Pancreas (tissue), 10 donors: ENCODE data around the gene NOPCHAP1. TPM values are rescaled to one million over a fixed set of nuclear protein-coding genes. Genes with fewer than 3 reads are reported as not detected.

Experiments
- ATAC-seq, 4 donors: fragments of 200-7000 bp; cut with Tn5 transposase; one replicate each; pipeline versions ENCODE4 v1.8.0 to v1.9.1; 2020; ENCODE audit warnings: mild to moderate bottlenecking in 4 of 4, moderate library complexity in 4 of 4
- DNase-seq, 6 donors: peaks; one replicate each; pipeline ENCODE4 v3.0.0-alpha.2; 2020
- FAIRE-seq: peaks from 2 replicates; lab custom pipeline; 2012; peaks lifted over from hg19 to GRCh38; lab: Jason Lieb, UNC
- H3K27ac ChIP-seq, 4 donors: fragments of 200-600 bp; sonication (generic); 1 replicate in 3 of 4; 2 replicates in 1 of 4; pipeline versions ENCODE4 v1.5.0 to v1.8.0; 2020
- H3K27me3 ChIP-seq, 4 donors: fragments of 200-600 bp; one replicate each; pipeline ENCODE4 v1.8.0; 2021
- H3K36me3 ChIP-seq, 3 donors: fragments of 200-600 bp; sonication (generic) in 1 of 3; one replicate each; pipeline versions ENCODE4 v1.5.0 to v1.8.0; 2020 to 2021
- H3K4me1 ChIP-seq, 3 donors: fragments of 200-600 bp; one replicate each; pipeline ENCODE4 v1.8.0; 2021
- H3K4me3 ChIP-seq, 4 donors: fragments of 200-600 bp; sonication (generic) in 2 of 4; one replicate each; pipeline versions ENCODE4 v1.5.0 to v1.8.0; 2020 to 2021
- H3K9me3 ChIP-seq, 4 donors: fragments of 200-600 bp; one replicate each; pipeline ENCODE4 v1.8.0; 2021
- WGBS, 2 donors: extraction: QIAGEN DNeasy Blood & Tissue Kit; methylation state at CpG; one replicate each; pipeline ENCODE4 v1.1.7; 2013; 5-methylcytosine and 5-hydroxymethylcytosine counted together
- intact Hi-C, 3 donors: fragments of 100-400 bp; cut with DNase I; formaldehyde crosslinking; loops; one replicate each; pipeline versions ENCODE4 v1.11.1 to v1.14.2; 2022
- polyA plus RNA-seq, 2 donors: library from polyadenylated mRNA; stranded (reverse); fragments of 200-250 nt; gene quantifications; one replicate each; pipeline ENCODE4 v1.2.3, GENCODE V29; 2013
- total RNA-seq, 6 donors: library from RNA; stranded (reverse); fragmentation: NEBNext Ultra II Directional in 4 of 6; extraction: Animal tissue kit (Norgen Biotek cat#: 25700) in 4 of 6; gene quantifications; one replicate each; pipeline versions ENCODE4 v1.2.1 to v1.2.4, GENCODE V29; 2021 to 2023
- TF ChIP-seq, protein P1 (sequence below), 4 donors: fragments of 200-600 bp; sonication (generic) in 3 of 4; IDR thresholded peaks; one replicate each; pipeline versions ENCODE4 v1.5.0 to v1.8.0; 2021; ENCODE audit warnings: antibody characterized with exemption in 4 of 4
- donor health status: healthy with polysubstance abuse.
- donor health status: DM: no; HTN: no; CAD: no; lungs with moderate emphysema.
- donor health status: DM: no; HTN: no; CAD: no.
- donor health status: control.
- donor health status: control.
- donor health status: Bipolar disorder and iron deficiency.
- donor health status: DM: yes; HTN: yes; CAD: no.
- donor health status: DM: no; HTN: no; CAD: no.
- donor health status: DM: no; HTN: no; CAD: no.
- donor health status: DM: yes; HTN: yes; CAD: no.

The NOPCHAP1 gene
- total and polyA plus RNA-seq, 8 donors: 7.2 to 21.5 (median 14.3) TPM

DNA sequence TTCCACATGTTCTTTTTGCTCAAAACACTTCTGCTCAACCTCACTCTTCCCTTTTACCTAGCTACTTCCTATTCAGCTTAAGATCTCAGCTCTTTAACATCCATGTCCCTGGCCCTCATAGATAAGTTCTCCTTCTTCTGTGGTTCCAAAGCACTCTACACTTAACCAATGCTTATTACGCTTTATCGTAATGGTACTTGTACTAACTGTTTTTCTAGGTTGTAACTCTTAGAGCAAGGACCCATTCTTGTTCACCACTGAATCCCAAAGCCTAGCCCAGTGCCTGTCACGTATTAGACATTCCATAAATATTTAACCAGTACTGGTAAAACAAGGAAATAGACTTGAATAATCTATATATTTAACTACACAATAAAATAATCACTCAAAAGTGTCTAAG is 33.3 kb upstream of the NOPCHAP1 start:
- FAIRE-seq (no peak), ATAC-seq (peak; percentile 40 to 50 (median 48)), DNase-seq (no peak)
- Histone ChIP-seq H3K4me3 (no peak overlapping the region), H3K27ac (peak overlapping the region; percentile 28 to 76 (median 59)), H3K9me3 (no peaks in the 10 kb centered on the region), H3K27me3 (no peaks in the 10 kb centered on the region), H3K4me1 (peaks cover 16 to 49% (median 39%) of the 10 kb centered on the region in 3 donors), H3K36me3 (no peaks in the 10 kb centered on the region)
- TF ChIP-seq, protein P1, sequence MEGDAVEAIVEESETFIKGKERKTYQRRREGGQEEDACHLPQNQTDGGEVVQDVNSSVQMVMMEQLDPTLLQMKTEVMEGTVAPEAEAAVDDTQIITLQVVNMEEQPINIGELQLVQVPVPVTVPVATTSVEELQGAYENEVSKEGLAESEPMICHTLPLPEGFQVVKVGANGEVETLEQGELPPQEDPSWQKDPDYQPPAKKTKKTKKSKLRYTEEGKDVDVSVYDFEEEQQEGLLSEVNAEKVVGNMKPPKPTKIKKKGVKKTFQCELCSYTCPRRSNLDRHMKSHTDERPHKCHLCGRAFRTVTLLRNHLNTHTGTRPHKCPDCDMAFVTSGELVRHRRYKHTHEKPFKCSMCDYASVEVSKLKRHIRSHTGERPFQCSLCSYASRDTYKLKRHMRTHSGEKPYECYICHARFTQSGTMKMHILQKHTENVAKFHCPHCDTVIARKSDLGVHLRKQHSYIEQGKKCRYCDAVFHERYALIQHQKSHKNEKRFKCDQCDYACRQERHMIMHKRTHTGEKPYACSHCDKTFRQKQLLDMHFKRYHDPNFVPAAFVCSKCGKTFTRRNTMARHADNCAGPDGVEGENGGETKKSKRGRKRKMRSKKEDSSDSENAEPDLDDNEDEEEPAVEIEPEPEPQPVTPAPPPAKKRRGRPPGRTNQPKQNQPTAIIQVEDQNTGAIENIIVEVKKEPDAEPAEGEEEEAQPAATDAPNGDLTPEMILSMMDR (IDR thresholded peaks at IDR 0.05): no peak
- WGBS, 2 donors: 36 to 42% methylated on average over 3 of the region's 3 CpGs
- intact Hi-C loops: no loop called here

DNA sequence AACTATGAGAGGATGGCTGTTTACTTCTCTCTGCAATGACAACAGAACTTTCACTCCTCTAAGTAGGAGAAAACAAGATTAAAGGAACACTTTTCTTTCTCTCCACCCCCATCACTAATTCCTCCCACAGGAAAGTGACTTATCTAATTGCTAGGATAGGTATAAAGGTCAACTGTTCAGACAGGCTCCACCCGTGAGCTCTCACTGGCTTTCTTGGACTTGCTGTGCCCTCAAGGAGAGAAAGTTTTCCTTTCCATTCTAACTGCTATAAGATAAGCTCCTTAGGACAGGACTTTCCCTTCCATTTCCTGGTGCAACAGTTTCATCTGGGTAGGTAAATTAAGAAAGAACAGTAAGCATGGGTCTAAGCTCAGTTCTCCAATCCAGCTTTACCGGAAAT is 32.8 kb upstream of the NOPCHAP1 start:
- Histone ChIP-seq H3K27ac (peak overlapping the region; percentile 46 to 76 (median 62)), H3K4me3 (peak overlapping the region in 1 of 4 donors; percentile 13), H3K36me3 (no peaks in the 10 kb centered on the region), H3K4me1 (peaks cover 16 to 44% (median 39%) of the 10 kb centered on the region in 3 donors), H3K27me3 (no peaks in the 10 kb centered on the region), H3K9me3 (no peaks in the 10 kb centered on the region)
- intact Hi-C loops: no loop called here
- DNase-seq: peak in 1 of 6 donors; percentile 40
- FAIRE-seq: peak; percentile 80
- ATAC-seq: peak in 3 of 4 donors; percentile 31 to 61 (median 49)
- TF ChIP-seq, protein P1 (IDR thresholded peaks at IDR 0.05): no peak
- WGBS, 2 donors: 16 to 24% methylated on average over 2 of the region's 2 CpGs

DNA sequence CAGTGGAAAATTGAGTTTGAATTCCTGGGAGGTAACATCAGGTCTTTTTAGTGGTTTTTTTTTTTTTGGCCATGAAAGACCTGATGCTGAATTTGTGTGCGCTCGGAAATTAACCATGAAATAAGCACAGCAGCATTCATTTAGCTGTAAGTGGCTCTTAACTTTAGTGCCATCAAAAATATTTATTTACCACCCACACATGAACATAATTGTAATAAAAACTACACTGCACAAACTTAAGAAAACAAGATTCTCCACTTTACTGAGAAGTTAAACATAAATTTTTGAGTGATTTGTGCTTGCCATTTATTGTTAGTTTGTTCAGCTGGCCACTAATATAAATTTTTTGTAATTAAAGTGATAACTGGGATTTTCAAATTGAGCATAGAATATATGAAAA is 30.4 kb upstream of the NOPCHAP1 start:
- H3K4me3 ChIP-seq: no peak overlapping the region
- no peaks in the 10 kb centered on the region for H3K9me3 ChIP-seq
- intact Hi-C loops: no loop called here
- H3K4me1 ChIP-seq: peaks cover 26 to 51% (median 49%) of the 10 kb centered on the region in 3 donors
- DNase-seq: no peak
- no peak for FAIRE-seq
- TF ChIP-seq, protein P1 (IDR thresholded peaks at IDR 0.05): no peak
- WGBS, 2 donors: 92 to 95% methylated on average over 2 of the region's 2 CpGs
- no peaks in the 10 kb centered on the region for H3K36me3 ChIP-seq
- no peak for ATAC-seq
- H3K27ac ChIP-seq: no peak overlapping the region
- H3K27me3 ChIP-seq: no peaks in the 10 kb centered on the region

DNA sequence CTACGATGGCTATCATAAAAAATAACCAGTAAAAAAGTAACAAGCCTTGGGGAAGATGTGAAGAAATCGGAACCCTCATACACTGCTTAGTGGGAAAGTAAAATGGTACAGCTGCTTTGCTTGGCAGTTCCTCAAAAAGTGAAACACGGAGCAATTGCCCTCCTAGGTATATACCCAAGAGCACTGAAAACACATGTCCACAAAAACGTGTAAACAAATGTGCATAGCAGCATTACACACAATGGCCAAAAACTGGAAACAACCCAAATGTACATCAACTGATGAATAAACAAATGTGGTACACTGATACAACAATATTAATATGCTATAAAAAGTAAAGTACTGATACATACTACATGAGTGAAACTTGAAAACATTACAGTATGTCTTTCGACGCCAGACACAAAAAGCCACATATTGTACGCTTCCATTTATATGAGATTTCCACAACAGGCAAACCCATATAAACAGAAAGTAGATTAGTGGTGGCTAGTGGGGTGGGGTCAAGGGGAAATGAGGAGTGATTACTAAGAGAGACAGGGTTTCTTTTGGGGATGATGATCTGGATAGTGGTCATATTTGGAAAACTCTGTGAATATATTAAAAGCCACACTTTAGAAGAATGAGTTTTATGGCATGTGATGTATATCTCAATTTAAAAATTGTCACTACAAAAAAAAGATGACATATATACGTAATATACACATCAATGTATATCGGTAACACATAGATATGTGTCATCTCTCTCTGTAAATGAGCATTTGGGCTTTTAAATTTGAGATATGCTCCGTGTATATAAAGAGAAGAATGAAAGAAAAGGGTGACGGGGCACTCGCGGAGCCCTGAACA is 29.0 kb upstream of the NOPCHAP1 start:
- H3K36me3 ChIP-seq: no peaks in the 10 kb centered on the region
- H3K4me3 ChIP-seq: peak overlapping the region; percentile 78 to 89 (median 86)
- 14 to 28% methylated on average over 13 of the region's 13 CpGs for WGBS, 2 donors
- H3K27ac ChIP-seq: peak overlapping the region; percentile 67 to 93 (median 88)
- H3K27me3 ChIP-seq: no peaks in the 10 kb centered on the region
- peaks cover 14 to 40% (median 35%) of the 10 kb centered on the region in 3 donors for H3K4me1 ChIP-seq
- FAIRE-seq: no peak
- ATAC-seq: no peak
- no peaks in the 10 kb centered on the region for H3K9me3 ChIP-seq
- DNase-seq: no peak
- intact Hi-C loops: no loop called here
- TF ChIP-seq, protein P1 (IDR thresholded peaks at IDR 0.05): no peak

DNA sequence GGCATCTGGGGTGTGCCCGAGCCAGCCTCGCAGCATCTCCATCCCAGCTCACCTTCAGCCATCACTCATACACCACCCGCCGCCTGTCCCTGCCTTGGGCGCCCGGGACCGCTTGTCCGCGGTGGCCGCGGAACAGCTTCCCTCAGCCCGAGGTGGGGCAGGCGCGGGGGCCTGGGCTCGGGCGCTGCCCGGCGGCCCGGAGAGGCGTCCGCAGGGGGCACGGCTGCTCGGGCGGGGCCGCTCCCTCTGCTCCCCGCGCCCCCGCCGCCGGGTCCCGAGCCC is 28.5 kb upstream of the NOPCHAP1 start:
- FAIRE-seq: no peak
- intact Hi-C loops: no loop called here
- peak overlapping the region; percentile 67 to 93 (median 88) for H3K27ac ChIP-seq
- no peaks in the 10 kb centered on the region for H3K9me3 ChIP-seq
- H3K36me3 ChIP-seq: no peaks in the 10 kb centered on the region
- TF ChIP-seq, protein P1 (IDR thresholded peaks at IDR 0.05): no peak
- peaks cover 9 to 35% (median 29%) of the 10 kb centered on the region in 3 donors for H3K4me1 ChIP-seq
- DNase-seq: peak in 2 of 6 donors; percentile 48 to 85
- H3K27me3 ChIP-seq: no peaks in the 10 kb centered on the region
- peak overlapping the region; percentile 78 to 89 (median 86) for H3K4me3 ChIP-seq
- WGBS, 2 donors: 1% methylated on average over 20 to 31 of the region's 31 CpGs
- peak in 3 of 4 donors; percentile 26 to 41 (median 28) for ATAC-seq
